ENCODE measurements around the gene BACH2. TPM values are rescaled to one million over a fixed set of nuclear protein-coding genes. Genes with fewer than 3 reads are reported as not detected.

Gene BACH2
- total and polyA plus RNA-seq, 7 experiments from 2014 or later: 24.8 to 193 (median 117) TPM

- intact Hi-C loops (cut with micrococcal nuclease): no loop called here
- H3K4me3 ChIP-seq (ENCODE audit: low read length): no peak overlapping the region
- peaks cover 0 to 48% (median 12%) of the 10 kb centered on the region in 3 experiments for H3K36me3 ChIP-seq (ENCODE audit: control insufficient read depth in 2 of 3, insufficient read depth in 3 of 3, low read length in 3 of 3)
- peaks cover 38 to 40% of the 10 kb centered on the region in 2 donors for H3K4me1 ChIP-seq (ENCODE audit: control insufficient read depth in 2 of 2, insufficient read depth in 2 of 2, low read length in 2 of 2)
- Mint-ChIP-seq H3K27ac (peak overlapping the region in 7 of 9 donors; percentile 73 to 93 (median 87)), H3K36me3 (peaks cover 10 to 52% (median 37%) of the 10 kb centered on the region in 5 donors), H3K4me1 (peaks cover 43 to 77% (median 74%) of the 10 kb centered on the region in 7 donors), H3K9me3 (peaks cover 0 to 6% (median 0%) of the 10 kb centered on the region in 11 donors), H3K4me3 (no peak overlapping the region), H3K27me3 (no peaks in the 10 kb centered on the region)
- no peak overlapping the region for H3K27ac ChIP-seq (ENCODE audit: low read depth, low read length)
- ChIA-PET CTCF (interaction anchor here (1.3 to 1.4 kb wide), 3 partner anchors 10 to 527 kb away, joined by 4 read pairs; no protein-coding TSS in a partner anchor), POLR2A (interaction anchor here (0.6 to 1.1 kb wide), 2 partner anchors 164 to 207 kb away, joined by 3 read pairs; no protein-coding TSS in a partner anchor)
- ATAC-seq: no peak
- no peak for DNase-seq
- no peaks in the 10 kb centered on the region for H3K9me3 ChIP-seq (ENCODE audit: control insufficient read depth in 2 of 3, low read length in 3 of 3)
- H3K27me3 ChIP-seq (ENCODE audit: control insufficient read depth in 2 of 2, insufficient read depth in 2 of 2, low read length in 2 of 2): no peaks in the 10 kb centered on the region
These were observed 346.2 kb downstream of the BACH2 start for GRCh38 chr6:89950446-89950845.

- DNase-seq (no peak), ATAC-seq (no peak)
- H3K9me3 ChIP-seq (ENCODE audit: control insufficient read depth in 2 of 3, low read length in 3 of 3): no peaks in the 10 kb centered on the region
- Mint-ChIP-seq H3K9me3 (peaks cover 0 to 6% (median 0%) of the 10 kb centered on the region in 11 donors), H3K4me1 (peaks cover 37 to 74% (median 71%) of the 10 kb centered on the region in 7 donors), H3K27ac (peak overlapping the region in 8 of 9 donors; percentile 46 to 90 (median 80)), H3K27me3 (no peaks in the 10 kb centered on the region), H3K36me3 (peaks cover 10 to 58% (median 42%) of the 10 kb centered on the region in 5 donors), H3K4me3 (no peak overlapping the region)
- peaks cover 23 to 28% of the 10 kb centered on the region in 2 donors for H3K4me1 ChIP-seq (ENCODE audit: control insufficient read depth in 2 of 2, insufficient read depth in 2 of 2, low read length in 2 of 2)
- H3K36me3 ChIP-seq (ENCODE audit: control insufficient read depth in 2 of 3, insufficient read depth in 3 of 3, low read length in 3 of 3): peaks cover 0 to 52% (median 12%) of the 10 kb centered on the region in 3 experiments
- H3K27ac ChIP-seq (ENCODE audit: low read depth, low read length): no peak overlapping the region
- no peak overlapping the region for H3K4me3 ChIP-seq (ENCODE audit: low read length)
- H3K27me3 ChIP-seq (ENCODE audit: control insufficient read depth in 2 of 2, insufficient read depth in 2 of 2, low read length in 2 of 2): no peaks in the 10 kb centered on the region
- POLR2A ChIA-PET: interaction anchor here (0.6 kb wide), 1 partner anchor 16 kb away, joined by 3 read pairs; no protein-coding TSS in a partner anchor
- intact Hi-C loops (cut with micrococcal nuclease): no loop called here
- CTCF ChIA-PET: interaction anchor here (0.9 to 1.5 kb wide), 3 partner anchors 8 to 444 kb away, joined by 3 to 8 read pairs (median 5); no protein-coding TSS in a partner anchor
These were observed 347.8 kb downstream of the BACH2 start for GRCh38 chr6:89948876-89949275.

- peak; percentile 53 for ATAC-seq
- Mint-ChIP-seq H3K36me3 (peaks cover 5 to 46% (median 36%) of the 10 kb centered on the region in 5 donors), H3K27me3 (no peaks in the 10 kb centered on the region), H3K4me1 (peaks cover 18 to 81% (median 63%) of the 10 kb centered on the region in 7 donors), H3K4me3 (peak overlapping the region in 1 of 10 donors; percentile 16), H3K9me3 (peaks cover 0 to 6% (median 0%) of the 10 kb centered on the region in 11 donors), H3K27ac (peak overlapping the region in 8 of 9 donors; percentile 72 to 91 (median 85))
- Histone ChIP-seq H3K36me3 (ENCODE audit: control insufficient read depth in 2 of 3, insufficient read depth in 3 of 3, low read length in 3 of 3) (peaks cover 0 to 54% (median 5%) of the 10 kb centered on the region in 3 experiments), H3K4me3 (ENCODE audit: low read length) (no peak overlapping the region), H3K4me1 (ENCODE audit: control insufficient read depth in 2 of 2, insufficient read depth in 2 of 2, low read length in 2 of 2) (peaks cover 0 to 10% of the 10 kb centered on the region in 2 donors), H3K27me3 (ENCODE audit: control insufficient read depth in 2 of 2, insufficient read depth in 2 of 2, low read length in 2 of 2) (no peaks in the 10 kb centered on the region), H3K27ac (ENCODE audit: low read depth, low read length) (peak overlapping the region; percentile 44), H3K9me3 (ENCODE audit: control insufficient read depth in 2 of 3, low read length in 3 of 3) (no peaks in the 10 kb centered on the region)
- DNase-seq: peak in 5 of 9 donors; percentile 26 to 47 (median 40)
- intact Hi-C loops (cut with micrococcal nuclease): loop anchor here (1.0 to 5.0 kb wide), 6 partner anchors 16 to 627 kb away; partner anchors contain the start of gene CASP8AP2 (in 1 of the 2)
- CTCF ChIA-PET: interaction anchor here (0.6 to 6.3 kb wide), 7 partner anchors 41 to 533 kb away, joined by 3 to 161 read pairs (median 3); no protein-coding TSS in a partner anchor
- POLR2A ChIA-PET: interaction anchor here (0.6 to 1.1 kb wide), 3 partner anchors 271 to 441 kb away, joined by 3 read pairs; no protein-coding TSS in a partner anchor
These were observed 351.7 kb downstream of the BACH2 start for GRCh38 chr6:89944826-89945407.

- no peak overlapping the region for H3K4me3 Mint-ChIP-seq
- ATAC-seq: no peak
- Histone ChIP-seq H3K4me3 (ENCODE audit: low read length) (no peak overlapping the region), H3K27ac (ENCODE audit: low read depth, low read length) (peak overlapping the region; percentile 44), H3K36me3 (ENCODE audit: control insufficient read depth in 2 of 3, insufficient read depth in 3 of 3, low read length in 3 of 3) (peaks cover 0 to 49% (median 3%) of the 10 kb centered on the region in 3 experiments), H3K4me1 (ENCODE audit: control insufficient read depth in 2 of 2, insufficient read depth in 2 of 2, low read length in 2 of 2) (peaks cover 0 to 10% of the 10 kb centered on the region in 2 donors), H3K9me3 (ENCODE audit: control insufficient read depth in 2 of 3, low read length in 3 of 3) (no peaks in the 10 kb centered on the region), H3K27me3 (ENCODE audit: control insufficient read depth in 2 of 2, insufficient read depth in 2 of 2, low read length in 2 of 2) (no peaks in the 10 kb centered on the region)
- peaks cover under 1 to 40% (median 34%) of the 10 kb centered on the region in 5 donors for H3K36me3 Mint-ChIP-seq
- H3K4me1 Mint-ChIP-seq: peaks cover 14 to 76% (median 56%) of the 10 kb centered on the region in 7 donors
- H3K27me3 Mint-ChIP-seq: no peaks in the 10 kb centered on the region
- intact Hi-C loops (cut with micrococcal nuclease): loop anchor here (1.0 to 5.0 kb wide), 6 partner anchors 17 to 628 kb away; partner anchors contain the start of gene CASP8AP2 (in 1 of the 2)
- peaks cover 0 to 6% (median 0%) of the 10 kb centered on the region in 11 donors for H3K9me3 Mint-ChIP-seq
- ChIA-PET CTCF (interaction anchor here (0.7 to 6.3 kb wide), 8 partner anchors 10 to 533 kb away, joined by 3 to 161 read pairs (median 3); no protein-coding TSS in a partner anchor), POLR2A (interaction anchor here (0.6 kb wide), 1 partner anchor 441 kb away, joined by 3 read pairs; no protein-coding TSS in a partner anchor)
- no peak for DNase-seq
- peak overlapping the region in 8 of 9 donors; percentile 72 to 91 (median 85) for H3K27ac Mint-ChIP-seq
These were observed 352.4 kb downstream of the BACH2 start for GRCh38 chr6:89944181-89944755.

GRCh38 chr6:89942601-89943000 is 354.0 kb downstream of the BACH2 start:
- intact Hi-C loops (cut with micrococcal nuclease): loop anchor here (5.0 kb wide), 3 partner anchors 115 to 630 kb away; partner anchors contain the start of gene CASP8AP2 (in 1 of the 2)
- no peak overlapping the region for H3K4me3 ChIP-seq (ENCODE audit: low read length)
- peaks cover 14 to 85% (median 59%) of the 10 kb centered on the region in 7 donors for H3K4me1 Mint-ChIP-seq
- H3K27ac Mint-ChIP-seq: peak overlapping the region in 7 of 9 donors; percentile 80 to 91 (median 84)
- peaks cover 0 to 6% (median 0%) of the 10 kb centered on the region in 11 donors for H3K9me3 Mint-ChIP-seq
- H3K27me3 ChIP-seq (ENCODE audit: control insufficient read depth in 2 of 2, insufficient read depth in 2 of 2, low read length in 2 of 2): no peaks in the 10 kb centered on the region
- peaks cover 0 to 50% (median 10%) of the 10 kb centered on the region in 3 experiments for H3K36me3 ChIP-seq (ENCODE audit: control insufficient read depth in 2 of 3, insufficient read depth in 3 of 3, low read length in 3 of 3)
- ChIA-PET CTCF (interaction anchor here (1.4 to 6.3 kb wide), 3 partner anchors 347 to 535 kb away, joined by 3 to 161 read pairs (median 5); no protein-coding TSS in a partner anchor), POLR2A (interaction anchor here (0.7 kb wide), 1 partner anchor 138 kb away, joined by 3 read pairs; no protein-coding TSS in a partner anchor)
- no peaks in the 10 kb centered on the region for H3K27me3 Mint-ChIP-seq
- ATAC-seq (no peak), DNase-seq (no peak)
- no peak overlapping the region for H3K27ac ChIP-seq (ENCODE audit: low read depth, low read length)
- peaks cover 0 to 10% of the 10 kb centered on the region in 2 donors for H3K4me1 ChIP-seq (ENCODE audit: control insufficient read depth in 2 of 2, insufficient read depth in 2 of 2, low read length in 2 of 2)
- no peaks in the 10 kb centered on the region for H3K9me3 ChIP-seq (ENCODE audit: control insufficient read depth in 2 of 3, low read length in 3 of 3)
- peaks cover 0 to 42% (median 33%) of the 10 kb centered on the region in 5 donors for H3K36me3 Mint-ChIP-seq
- H3K4me3 Mint-ChIP-seq: no peak overlapping the region

All from naive thymus-derived CD4-positive, alpha-beta T cell (primary cell).